Colon (tissue), 2 donors: ENCODE results near the gene AIM2.

ENCODE experiments used
- FAIRE-seq: peaks from 2 replicates; lab custom pipeline; 2012; peaks lifted over from hg19 to GRCh38; lab: Jason Lieb, UNC
- donor health status: control.
- donor health status: control.

The AIM2 gene

GRCh38 chr1:159014851-159015250 is 61.7 kb downstream of the AIM2 start:
- FAIRE-seq = no peak

- no peak for FAIRE-seq
Measured at GRCh38 chr1:159014003-159014571, 62.5 kb downstream of the AIM2 start.

- FAIRE-seq = no peak
Measured at GRCh38 chr1:159012495-159012894, 64.1 kb downstream of the AIM2 start.
